SK-N-MC (cell line): Measurements from ENCODE around the gene UBAC2.

Source experiments
- EZH2 ChIP-seq: fragments of 200-600 bp; sonication (generic); IDR thresholded peaks from one replicate; pipeline ENCODE4 v1.6.1; 2017; ENCODE audit warnings: antibody characterized with exemption
- FOXP2 ChIP-seq: optimal IDR thresholded peaks from 2 replicates; pipeline ENCODE3; 2011; ENCODE audit warnings: mild to moderate bottlenecking, moderate library complexity; ENCODE audit not compliant: insufficient read depth; ENCODE audit errors: extremely low read length, control extremely low read depth
- POLR2AphosphoS5 ChIP-seq: IDR thresholded peaks from 2 replicates; pipeline ENCODE4 v1.6.1; 2012; ENCODE audit warnings: mild to moderate bottlenecking, low read depth, low read length, borderline replicate concordance

DNA sequence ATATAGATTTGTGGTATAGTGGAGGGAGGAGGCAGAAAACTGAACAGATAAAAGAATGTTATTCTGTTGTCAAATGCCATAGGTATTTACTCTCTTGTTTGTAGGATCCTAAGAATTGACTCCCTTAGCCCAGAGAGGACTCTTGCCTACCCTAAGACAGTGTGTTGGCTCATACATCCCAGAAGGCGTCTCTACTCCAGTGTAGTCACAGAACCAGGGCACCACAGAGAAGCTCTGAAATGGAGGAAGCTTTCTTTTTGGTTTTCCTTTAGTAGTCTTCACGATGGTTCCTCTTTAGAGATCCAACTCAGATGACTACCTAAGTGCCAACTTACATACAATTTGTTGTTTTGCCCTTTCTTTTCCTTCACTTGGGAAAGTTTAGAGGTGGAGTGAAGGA is 92.5 kb downstream of the UBAC2 start:
- TF ChIP-seq EZH2, result no peak
- no peak for TF ChIP-seq POLR2AphosphoS5
- TF ChIP-seq FOXP2, result no peak
